WTC11 (cell line): ENCODE results near the gene CHRNG.
"Not testable (repeated sequence)": the region's sequence is repeated elsewhere in the genome, so short reads cannot be mapped to it uniquely, and the experiment has no call there.

Source experiments
- CTCF ChIP-seq: fragments of 200-600 bp; IDR thresholded peaks from 2 replicates; pipeline ENCODE4 v1.8.0; 2022; ENCODE audit warnings: antibody characterized with exemption
- TEAD4 ChIP-seq: sonication (generic); formaldehyde crosslinking; IDR thresholded peaks from 2 replicates; pipeline ENCODE4 v1.8.0; 2022; ENCODE audit warnings: mild to moderate bottlenecking, missing genetic modification reagents

GRCh38 chr2:232532821-232533220, 6.7 kb upstream of the CHRNG start:
- not testable (repeated sequence) for TF ChIP-seq TEAD4, CTCF
